ENCODE measurements around the gene EPB41L4A.

DNA sequence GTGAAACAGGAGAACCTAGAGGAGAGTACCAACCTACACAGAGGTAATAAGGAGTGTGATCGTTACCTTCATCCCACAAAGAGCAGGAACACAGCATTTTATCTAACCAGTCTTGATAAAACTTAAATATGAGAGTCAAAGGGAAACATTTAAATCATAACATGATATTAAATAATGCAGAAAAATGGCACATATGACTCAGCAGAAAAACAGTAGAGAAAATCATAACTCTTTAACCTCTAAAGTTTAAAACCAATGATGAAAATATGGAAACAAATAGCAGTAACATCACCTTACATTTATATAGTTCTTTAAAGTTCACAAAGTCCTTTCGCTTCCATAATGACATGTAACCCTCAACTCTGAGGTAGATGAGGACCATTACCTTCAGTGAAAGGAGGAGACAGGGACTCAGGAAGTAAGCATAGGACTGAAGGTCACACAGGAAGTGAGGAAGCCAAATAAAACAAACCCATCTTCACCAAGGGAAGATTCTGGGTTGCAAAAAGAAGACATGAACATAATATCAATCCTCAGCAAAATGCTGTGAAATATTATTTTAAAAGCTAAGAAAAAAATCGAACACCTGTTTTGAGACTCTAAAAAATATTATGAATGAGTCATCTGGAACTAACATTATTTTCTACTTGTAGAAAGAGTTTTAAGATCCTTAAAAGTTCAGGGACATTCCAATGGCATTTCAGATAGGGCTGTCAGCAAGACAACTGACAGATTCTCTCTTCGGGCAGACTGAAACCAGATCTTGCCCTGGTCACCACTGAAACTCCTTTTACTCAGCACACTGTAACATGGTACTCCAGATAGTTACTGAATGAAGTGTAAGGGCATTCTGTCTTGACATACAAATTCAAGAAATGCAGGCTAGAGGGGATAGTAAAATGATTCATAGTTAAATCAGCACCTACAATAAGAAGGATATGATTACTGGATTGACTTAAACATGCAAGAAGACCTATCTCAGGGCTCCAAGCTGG is 148.5 kb downstream of the EPB41L4A start:
- TF ChIP-seq, protein P1, sequence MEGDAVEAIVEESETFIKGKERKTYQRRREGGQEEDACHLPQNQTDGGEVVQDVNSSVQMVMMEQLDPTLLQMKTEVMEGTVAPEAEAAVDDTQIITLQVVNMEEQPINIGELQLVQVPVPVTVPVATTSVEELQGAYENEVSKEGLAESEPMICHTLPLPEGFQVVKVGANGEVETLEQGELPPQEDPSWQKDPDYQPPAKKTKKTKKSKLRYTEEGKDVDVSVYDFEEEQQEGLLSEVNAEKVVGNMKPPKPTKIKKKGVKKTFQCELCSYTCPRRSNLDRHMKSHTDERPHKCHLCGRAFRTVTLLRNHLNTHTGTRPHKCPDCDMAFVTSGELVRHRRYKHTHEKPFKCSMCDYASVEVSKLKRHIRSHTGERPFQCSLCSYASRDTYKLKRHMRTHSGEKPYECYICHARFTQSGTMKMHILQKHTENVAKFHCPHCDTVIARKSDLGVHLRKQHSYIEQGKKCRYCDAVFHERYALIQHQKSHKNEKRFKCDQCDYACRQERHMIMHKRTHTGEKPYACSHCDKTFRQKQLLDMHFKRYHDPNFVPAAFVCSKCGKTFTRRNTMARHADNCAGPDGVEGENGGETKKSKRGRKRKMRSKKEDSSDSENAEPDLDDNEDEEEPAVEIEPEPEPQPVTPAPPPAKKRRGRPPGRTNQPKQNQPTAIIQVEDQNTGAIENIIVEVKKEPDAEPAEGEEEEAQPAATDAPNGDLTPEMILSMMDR (IDR thresholded peaks at IDR 0.05): no peak
- TF ChIP-seq ZFX (IDR thresholded peaks at IDR 0.05; ENCODE audit: borderline replicate concordance): no peak
